Measurements from ENCODE around the gene POLR1A. TPM values are rescaled to one million over a fixed set of nuclear protein-coding genes. Genes with fewer than 3 reads are reported as not detected.
A peak's percentile ranks its signal among the peaks of the same experiment; 100 is the strongest.

Gene POLR1A
- total and polyA plus RNA-seq, 2 of the 8 experiments (the other 6 are each of a cell fraction or from before 2014, with no cell fraction given) = 8.9 to 58.1 TPM

- ChIA-PET POLR2A (ENCODE audit: partially characterized antibody) (interaction anchor here (0.6 to 4.3 kb wide), 5 partner anchors 10 to 216 kb away, joined by 3 to 23 read pairs (median 3); no protein-coding TSS in a partner anchor), CTCF (ENCODE audit: partially characterized antibody) (interaction anchor here (1.1 kb wide), 1 partner anchor 30 kb away, joined by 3 read pairs; no protein-coding TSS in a partner anchor)
- WGBS, 2 experiments (ENCODE audit: extremely low coverage in 1 of 2, insufficient coverage in 1 of 2, insufficient read length in 1 of 2, insufficient replicate concordance in 2 of 2, low coverage in 1 of 2, low lambda C conversion rate in 2 of 2, missing lambda C conversion rate in 1 of 2) = 90% methylated on average over 7 of the region's 7 CpGs; no CpG with 5 or more reads in 1 of the 2 experiments
- TF ChIP-seq CHD1 (IDR thresholded peaks at IDR 0.05; ENCODE audit: low read depth, low read length) (no peak), POLR2AphosphoS5 (IDR thresholded peaks at IDR 0.05; ENCODE audit: low read depth, low read length) (0 out of 2 replicates have a peak, but pooled peaks have one; percentile 50), BCL11A (IDR thresholded peaks at IDR 0.05; ENCODE audit: low read depth in 2 of 2, low read length in 2 of 2) (no peak), ZNF274 (IDR thresholded peaks at IDR 0.05; ENCODE audit: borderline replicate concordance, extremely low read depth, low read length) (no peak), EZH2 (IDR thresholded peaks at IDR 0.05; ENCODE audit: low read depth, low read length, severe bottlenecking) (no peak)
- TF ChIP-seq, protein P1, sequence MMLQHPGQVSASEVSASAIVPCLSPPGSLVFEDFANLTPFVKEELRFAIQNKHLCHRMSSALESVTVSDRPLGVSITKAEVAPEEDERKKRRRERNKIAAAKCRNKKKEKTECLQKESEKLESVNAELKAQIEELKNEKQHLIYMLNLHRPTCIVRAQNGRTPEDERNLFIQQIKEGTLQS (IDR thresholded peaks at IDR 0.05; ENCODE audit: insufficient read depth, low read depth, low read length) = no peak
- Histone ChIP-seq H4K91ac (replicated peaks; ENCODE audit: insufficient read length, low read length) (no peak overlapping the region), H4K5ac (ENCODE audit: insufficient read length, low read depth, low read length) (no peak overlapping the region), H3K4ac (replicated peaks; ENCODE audit: insufficient read length, low read depth, low read length) (no peak overlapping the region), H3K79me2 (ENCODE audit: control insufficient read depth in 1 of 2, insufficient read depth in 2 of 2, low read length in 2 of 2) (no peaks in the 10 kb centered on the region), H3K14ac (ENCODE audit: insufficient read length) (no peak overlapping the region), H3K9ac (replicated peaks in 1 of 4; ENCODE audit: extremely low read depth in 1 of 4, low read depth in 3 of 4, low read length in 3 of 4) (no peak overlapping the region), H2BK5ac (ENCODE audit: low read depth, low read length) (no peak overlapping the region), H3K9me3 (ENCODE audit: insufficient read depth in 2 of 2, low read depth in 1 of 2, low read length in 1 of 2) (no peaks in the 10 kb centered on the region), H3K4me2 (ENCODE audit: insufficient read depth in 1 of 2, low read depth in 2 of 2, low read length in 2 of 2) (no peak overlapping the region), H2AFZ (ENCODE audit: low read length) (no peak overlapping the region), H2BK12ac (ENCODE audit: low read depth, low read length) (no peak overlapping the region), H3K23ac (ENCODE audit: insufficient read length) (no peak overlapping the region), H3K56ac (replicated peaks; ENCODE audit: insufficient read length, low read depth, low read length) (no peak overlapping the region), H3K18ac (ENCODE audit: extremely low read depth, low read length) (no peak overlapping the region), H2BK15ac (ENCODE audit: low read length) (no peak overlapping the region), H3K4me1 (replicated peaks in 1 of 4; ENCODE audit: control insufficient read depth in 3 of 4, insufficient read depth in 4 of 4, low read length in 3 of 4) (no peaks in the 10 kb centered on the region), H2BK20ac (ENCODE audit: low read length) (no peak overlapping the region), H4K8ac (ENCODE audit: extremely low read depth, insufficient read depth, low read length) (no peak overlapping the region), H3K27me3 (replicated peaks in 1 of 4; ENCODE audit: control insufficient read depth in 3 of 4, extremely low read depth in 1 of 4, insufficient read depth in 3 of 4, low read length in 3 of 4) (no peaks in the 10 kb centered on the region), H3K4me3 (ENCODE audit: extremely low read depth in 1 of 4, insufficient read depth in 2 of 4, low read depth in 3 of 4, low read length in 4 of 4) (no peak overlapping the region), H4K20me1 (replicated peaks in 1 of 2; ENCODE audit: control insufficient read depth in 1 of 2, insufficient read depth in 2 of 2, low read length in 2 of 2) (peaks cover 0 to 9% of the 10 kb centered on the region in 2 experiments), H3K79me1 (ENCODE audit: low read depth, low read length) (no peaks in the 10 kb centered on the region), H3K36me3 (ENCODE audit: control insufficient read depth in 2 of 4, insufficient read depth in 4 of 4, low read length in 3 of 4) (peaks cover 44 to 78% (median 62%) of the 10 kb centered on the region in 4 experiments; a peak in 7 of 8 replicates), H2AK5ac (ENCODE audit: low read depth, low read length) (no peak overlapping the region), H3K23me2 (ENCODE audit: low read depth, low read length) (no peaks in the 10 kb centered on the region), H3K27ac (ENCODE audit: low read depth, low read length) (no peak overlapping the region), H2BK120ac (replicated peaks; ENCODE audit: low read depth, low read length) (no peak overlapping the region)
- DNase-seq (ENCODE audit: low read depth in 1 of 2, low spot score in 2 of 2) (no peak), FAIRE-seq (no peak)
Measured at GRCh38 chr2:86138736-86139625, 33.3 kb upstream of the POLR1A start.

Measured in H1 (cell line).